Activated CD4-positive, alpha-beta T cell treated with anti-CD3 and anti-CD28 coated beads, Interleukin-2, amount 10 ng/mL, durations not matched to agents 24 days and 14 days (primary cell): ENCODE data around the gene PKN1. TPM values are rescaled to one million over a fixed set of nuclear protein-coding genes. Genes with fewer than 3 reads are reported as not detected.
A peak's percentile ranks its signal among the peaks of the same experiment; 100 is the strongest.

ENCODE experiments used
- DNase-seq: peaks from one replicate; pipeline ENCODE4 v3.0.0; 2022
- H3K27ac Mint-ChIP-seq: one replicate; pipeline ENCODE4 v1.8.0; 2022; ENCODE audit warnings: mild to moderate bottlenecking, mixed read lengths
- H3K27me3 Mint-ChIP-seq: one replicate; pipeline ENCODE4 v1.8.0; 2022; ENCODE audit warnings: mixed read lengths
- H3K36me3 Mint-ChIP-seq: one replicate; pipeline ENCODE4 v1.8.0; 2022; ENCODE audit warnings: low read depth, mild to moderate bottlenecking, mixed read lengths
- H3K4me1 Mint-ChIP-seq: one replicate; pipeline ENCODE4 v1.8.0; 2021; ENCODE audit warnings: mixed read lengths
- H3K4me3 Mint-ChIP-seq: one replicate; pipeline ENCODE4 v1.8.0; 2022; ENCODE audit warnings: mild to moderate bottlenecking, moderate library complexity, mixed read lengths
- H3K9me3 Mint-ChIP-seq: one replicate; pipeline ENCODE4 v1.8.0; 2021; ENCODE audit warnings: mixed read lengths
- intact Hi-C: fragments of 100-400 bp; cut with micrococcal nuclease; formaldehyde crosslinking; loops from one replicate; pipeline ENCODE4 v1.15.1; 2023
- total RNA-seq: library from RNA; stranded (reverse); gene quantifications from 2 replicates; pipeline ENCODE4 v1.2.3, GENCODE V29; 2022

Gene PKN1
- total RNA-seq, 1 donor from 2014 or later, result 180 TPM

GRCh38 chr19:14519245-14519859 lies 86.2 kb downstream of the PKN1 start:
- H3K4me3 Mint-ChIP-seq, result peak overlapping the region; percentile 90
- peak overlapping the region; percentile 96 for H3K27ac Mint-ChIP-seq
- peaks cover 62% of the 10 kb centered on the region for H3K4me1 Mint-ChIP-seq
- H3K27me3 Mint-ChIP-seq, result no peaks in the 10 kb centered on the region
- H3K9me3 Mint-ChIP-seq, result no peaks in the 10 kb centered on the region
- H3K36me3 Mint-ChIP-seq, result peaks cover 38% of the 10 kb centered on the region
- DNase-seq, result peak; percentile 60
- intact Hi-C loops, result no loop called here

GRCh38 chr19:14519860-14520407 lies 86.8 kb downstream of the PKN1 start:
- peaks cover 57% of the 10 kb centered on the region for H3K4me1 Mint-ChIP-seq
- peak; percentile 66 for DNase-seq

DNA sequence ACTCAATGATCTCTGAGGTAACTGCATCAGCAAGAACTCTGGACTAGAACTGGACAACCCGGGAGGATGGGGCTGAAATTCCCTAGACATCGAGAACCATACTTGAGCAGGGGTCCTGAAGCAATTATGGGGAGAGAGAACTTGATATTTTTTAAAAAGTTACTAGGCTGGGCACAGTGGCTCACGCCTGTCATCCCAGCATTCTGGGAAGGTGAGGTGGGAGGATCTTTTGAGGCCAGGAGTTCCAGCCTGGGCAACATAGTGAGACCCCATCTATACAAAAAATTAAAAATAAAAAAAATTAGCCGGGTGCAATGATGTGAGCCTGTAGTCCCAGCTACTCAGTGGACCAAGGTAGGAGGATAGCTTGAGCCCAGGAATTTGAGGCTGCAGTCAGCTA lies 87.4 kb downstream of the PKN1 start:
- intact Hi-C loops, result loop anchor here (10.0 kb wide), 2 partner anchors 676 to 1606 kb away; partner anchors contain the start of gene SYCE2
- peaks cover 26% of the 10 kb centered on the region for H3K36me3 Mint-ChIP-seq
- peak overlapping the region; percentile 91 for H3K27ac Mint-ChIP-seq
- DNase-seq, result no peak
- peaks cover 51% of the 10 kb centered on the region for H3K4me1 Mint-ChIP-seq
- no peaks in the 10 kb centered on the region for H3K9me3 Mint-ChIP-seq
- H3K27me3 Mint-ChIP-seq, result no peaks in the 10 kb centered on the region
- no peak overlapping the region for H3K4me3 Mint-ChIP-seq

More at GRCh38 chr19:14519860-14520407, 86.8 kb downstream of the PKN1 start:
- Mint-ChIP-seq H3K36me3 (peaks cover 32% of the 10 kb centered on the region), H3K27me3 (no peaks in the 10 kb centered on the region), H3K9me3 (no peaks in the 10 kb centered on the region), H3K4me3 (peak overlapping the region; percentile 90), H3K27ac (peak overlapping the region; percentile 91)
- intact Hi-C loops, result loop anchor here (10.0 kb wide), 2 partner anchors 675 to 1605 kb away; partner anchors contain the start of gene SYCE2

Other genes starting within 250 kb of the PKN1 start
- 14.3 and 17.2 TPM in 2 replicates for gene ADGRL1, start 227.1 kb upstream of the PKN1 start, total RNA-seq
- 206 and 209 TPM in 2 replicates for gene ADGRE5, start 51.9 kb upstream of the PKN1 start, total RNA-seq
- 274 and 280 TPM in 2 replicates for gene DDX39A, start 14.0 kb upstream of the PKN1 start, total RNA-seq
- gene PTGER1, start 42.0 kb downstream of the PKN1 start, total RNA-seq, result 0.78 and 1.1 TPM in 2 replicates
- 39.9 and 40.1 TPM in 2 replicates for gene GIPC1, start 62.8 kb downstream of the PKN1 start, total RNA-seq
- gene DNAJB1, start 85.1 kb downstream of the PKN1 start, total RNA-seq, result 117 and 126 TPM in 2 replicates
- 108 and 119 TPM in 2 replicates for gene TECR, start 96.3 kb downstream of the PKN1 start, total RNA-seq
- gene NDUFB7, start 138.8 kb downstream of the PKN1 start, total RNA-seq, result 129 and 132 TPM in 2 replicates
- gene CLEC17A, start 149.8 kb downstream of the PKN1 start, total RNA-seq, result not detected in 2 replicates
- not detected in 2 replicates for gene ADGRE3, start 241.5 kb downstream of the PKN1 start, total RNA-seq